ENCODE results near the gene DKK3. TPM values are rescaled to one million over a fixed set of nuclear protein-coding genes. Genes with fewer than 3 reads are reported as not detected.

DKK3 gene
- total RNA-seq, 1 donor from 2014 or later = 769 TPM

GRCh38 chr11:12028303-12028702 is 19.9 kb upstream of the DKK3 start:
- peaks cover 35% of the 10 kb centered on the region for H3K4me1 ChIP-seq
- intact Hi-C loops (cut with micrococcal nuclease) = no loop called here
- TF ChIP-seq CTCF (IDR thresholded peaks at IDR 0.05; ENCODE audit: borderline replicate concordance) = no peak
- DNase-seq = no peak
- no peak overlapping the region for H3K4me3 ChIP-seq
- peak overlapping the region; percentile 43 for H3K27ac ChIP-seq (replicated peaks)
- no peaks in the 10 kb centered on the region for H3K36me3 ChIP-seq
- H3K9me3 ChIP-seq (replicated peaks) = peaks cover 10% of the 10 kb centered on the region
- H3K27me3 ChIP-seq (ENCODE audit: low read depth) = no peaks in the 10 kb centered on the region

DNA sequence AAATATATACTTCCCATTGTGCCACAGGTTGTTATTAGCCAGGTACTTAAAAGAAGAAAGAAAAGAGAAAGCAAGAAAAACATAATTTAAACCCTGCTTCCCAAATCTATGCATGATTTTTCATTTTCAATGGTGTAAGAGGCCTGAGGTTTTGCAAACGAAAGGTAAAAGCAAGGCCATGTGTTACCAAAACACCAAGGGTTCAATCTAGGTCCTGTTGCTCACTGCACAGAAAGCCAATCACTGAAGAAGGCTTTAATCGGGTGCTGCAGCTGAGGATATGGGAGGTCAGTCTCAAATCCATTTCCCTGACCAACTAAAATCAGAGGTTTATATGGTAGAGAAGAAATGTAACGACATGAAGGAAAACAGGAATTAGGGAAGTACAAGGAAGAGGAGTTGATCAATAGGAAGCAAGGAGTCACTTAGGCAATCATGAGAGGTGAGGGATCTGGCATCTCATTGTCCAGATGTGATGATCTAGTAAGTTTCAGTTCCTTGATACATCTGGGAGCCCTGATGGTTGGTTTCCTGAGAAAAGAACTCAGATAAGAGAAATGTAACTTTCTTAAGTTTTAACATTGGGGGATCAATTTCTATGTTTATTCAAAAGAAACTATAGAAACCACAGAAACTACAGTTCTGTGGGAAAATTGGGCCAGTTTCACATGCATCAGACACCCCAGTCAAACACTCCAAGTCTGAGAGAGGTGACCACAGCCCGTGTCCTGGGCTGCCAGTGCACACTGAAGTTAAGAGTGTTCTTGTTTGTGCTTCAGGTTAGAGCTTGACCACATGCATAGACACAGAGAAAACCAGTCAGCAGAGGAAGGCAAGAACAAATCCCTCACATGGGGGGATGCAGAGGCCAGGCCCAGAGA is 18.1 kb upstream of the DKK3 start:
- Histone ChIP-seq H3K27ac (replicated peaks) (no peak overlapping the region), H3K4me1 (peaks cover 24% of the 10 kb centered on the region), H3K36me3 (no peaks in the 10 kb centered on the region), H3K27me3 (ENCODE audit: low read depth) (no peaks in the 10 kb centered on the region), H3K4me3 (no peak overlapping the region), H3K9me3 (replicated peaks) (peaks cover 10% of the 10 kb centered on the region)
- intact Hi-C loops (cut with micrococcal nuclease) = no loop called here
- DNase-seq = no peak
- no peak for TF ChIP-seq CTCF (IDR thresholded peaks at IDR 0.05; ENCODE audit: borderline replicate concordance)

GRCh38 chr11:12024254-12024926 is 16.0 kb upstream of the DKK3 start:
- intact Hi-C loops (cut with micrococcal nuclease) = no loop called here
- no peak overlapping the region for H3K4me3 ChIP-seq
- peaks cover 10% of the 10 kb centered on the region for H3K9me3 ChIP-seq (replicated peaks)
- no peak for DNase-seq
- no peak for TF ChIP-seq CTCF (IDR thresholded peaks at IDR 0.05; ENCODE audit: borderline replicate concordance)
- no peaks in the 10 kb centered on the region for H3K27me3 ChIP-seq (ENCODE audit: low read depth)
- H3K36me3 ChIP-seq = no peaks in the 10 kb centered on the region
- H3K4me1 ChIP-seq = peaks cover 38% of the 10 kb centered on the region
- H3K27ac ChIP-seq (replicated peaks) = no peak overlapping the region

GRCh38 chr11:12023015-12023414 is 14.6 kb upstream of the DKK3 start:
- H3K27me3 ChIP-seq (ENCODE audit: low read depth) = no peaks in the 10 kb centered on the region
- intact Hi-C loops (cut with micrococcal nuclease) = no loop called here
- TF ChIP-seq CTCF (IDR thresholded peaks at IDR 0.05; ENCODE audit: borderline replicate concordance) = no peak
- peaks cover 38% of the 10 kb centered on the region for H3K4me1 ChIP-seq
- no peak overlapping the region for H3K4me3 ChIP-seq
- H3K9me3 ChIP-seq (replicated peaks) = peaks cover 10% of the 10 kb centered on the region
- no peak overlapping the region for H3K27ac ChIP-seq (replicated peaks)
- DNase-seq = no peak
- no peaks in the 10 kb centered on the region for H3K36me3 ChIP-seq

GRCh38 chr11:12020546-12020945 is 12.1 kb upstream of the DKK3 start:
- Histone ChIP-seq H3K36me3 (no peaks in the 10 kb centered on the region), H3K27me3 (ENCODE audit: low read depth) (no peaks in the 10 kb centered on the region), H3K27ac (replicated peaks) (peak overlapping the region; percentile 88), H3K9me3 (replicated peaks) (peaks cover 10% of the 10 kb centered on the region), H3K4me1 (peaks cover 51% of the 10 kb centered on the region), H3K4me3 (no peak overlapping the region)
- no peak for DNase-seq
- intact Hi-C loops (cut with micrococcal nuclease) = no loop called here
- TF ChIP-seq CTCF (IDR thresholded peaks at IDR 0.05; ENCODE audit: borderline replicate concordance) = no peak
